Activated naive CD8-positive, alpha-beta T cell treated with anti-CD3 and anti-CD28 coated beads for 36 hours (primary cell): ENCODE measurements around the gene RPL31. TPM values are rescaled to one million over a fixed set of nuclear protein-coding genes. Genes with fewer than 3 reads are reported as not detected.

Source experiments
- DNase-seq: peaks from one replicate; pipeline ENCODE4 v3.0.0; 2021
- H3K27ac Mint-ChIP-seq: one replicate; pipeline ENCODE4 v1.8.0; 2022; ENCODE audit warnings: mild to moderate bottlenecking, moderate library complexity, mixed read lengths
- H3K27me3 Mint-ChIP-seq: one replicate; pipeline ENCODE4 v1.8.0; 2022; ENCODE audit warnings: mild to moderate bottlenecking, mixed read lengths
- H3K36me3 Mint-ChIP-seq: one replicate; pipeline ENCODE4 v1.8.0; 2021; ENCODE audit warnings: mild to moderate bottlenecking, mixed read lengths
- H3K4me1 Mint-ChIP-seq: one replicate; pipeline ENCODE4 v1.8.0; 2021; ENCODE audit warnings: mixed read lengths
- H3K4me3 Mint-ChIP-seq: one replicate; pipeline ENCODE4 v1.8.0; 2022; ENCODE audit warnings: mild to moderate bottlenecking, moderate library complexity, mixed read lengths
- H3K9me3 Mint-ChIP-seq: one replicate; pipeline ENCODE4 v1.8.0; 2022; ENCODE audit warnings: mixed read lengths
- total RNA-seq, 2 experiments: library from RNA; stranded (reverse); gene quantifications; one replicate each; pipeline ENCODE4 v1.2.3, GENCODE V29; 2021

RPL31 gene
- 1,000 to 10,000 TPM; 1,614 to 1,628 TPM for total RNA-seq

DNA sequence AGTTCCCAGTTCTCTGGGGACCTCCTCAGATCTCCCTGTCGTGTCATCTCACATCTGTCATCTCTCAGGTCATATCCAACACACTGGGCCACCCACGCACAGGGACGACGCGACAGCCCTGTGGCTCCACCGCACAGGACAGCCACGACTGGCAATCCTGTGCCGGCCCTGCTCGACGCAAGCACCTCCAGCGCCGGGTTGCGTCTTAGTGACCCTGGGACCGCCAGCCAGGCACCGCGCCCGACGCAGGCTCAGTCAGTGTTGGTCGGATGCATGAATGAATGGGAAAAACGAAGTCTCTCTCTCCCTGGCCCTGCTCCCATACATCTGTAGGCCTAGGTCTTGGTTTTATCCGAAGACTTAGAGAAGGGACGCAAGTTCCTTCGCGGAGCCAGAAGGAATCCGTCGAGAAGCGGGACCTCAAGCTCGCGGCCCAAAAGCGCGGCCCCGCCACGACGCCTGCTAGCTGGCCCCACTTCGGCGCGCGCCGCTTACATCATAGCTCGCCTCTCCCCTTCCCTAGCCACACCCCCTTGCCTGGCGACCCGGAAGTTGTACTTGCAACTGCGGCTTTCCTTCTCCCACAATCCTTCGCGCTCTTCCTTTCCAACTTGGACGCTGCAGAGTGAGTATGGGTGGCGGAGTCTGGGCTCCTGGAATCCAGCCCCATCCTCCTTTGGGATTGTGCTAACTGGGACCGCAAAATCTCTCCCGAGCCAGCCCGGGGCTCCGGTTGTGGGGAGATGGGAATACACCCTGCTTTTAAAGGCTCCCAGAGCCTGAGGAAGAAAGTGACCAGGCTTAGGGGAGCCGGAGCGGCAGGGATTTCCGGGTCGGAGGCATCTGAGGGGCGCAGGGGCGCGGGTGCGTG lies at the start of gene RPL31:
TSS of gene RPL31 (plus strand) at position 599 of the 871 bp plus-strand sequence. CDS start 413 bp downstream, outside the sequence.
- Mint-ChIP-seq H3K36me3 (peaks cover 51% of the 10 kb centered on the region), H3K4me3 (peak within 1 kb of the TSS; percentile 100), H3K27me3 (no peaks in the 10 kb centered on the region), H3K27ac (peak within 1 kb of the TSS; percentile 95), H3K9me3 (no peaks in the 10 kb centered on the region), H3K4me1 (peaks cover 41% of the 10 kb centered on the region)
- peak; percentile 96 for DNase-seq

- peaks cover 24% of the 10 kb centered on the region for H3K4me1 Mint-ChIP-seq
- H3K27me3 Mint-ChIP-seq: no peaks in the 10 kb centered on the region
- peak overlapping the region; percentile 35 for H3K27ac Mint-ChIP-seq
- H3K4me3 Mint-ChIP-seq: no peak overlapping the region
- H3K9me3 Mint-ChIP-seq: no peaks in the 10 kb centered on the region
- peaks cover 5% of the 10 kb centered on the region for H3K36me3 Mint-ChIP-seq
- DNase-seq: no peak
Measured at GRCh38 chr2:100952512-100952911, 49.6 kb upstream of the RPL31 start.

DNA sequence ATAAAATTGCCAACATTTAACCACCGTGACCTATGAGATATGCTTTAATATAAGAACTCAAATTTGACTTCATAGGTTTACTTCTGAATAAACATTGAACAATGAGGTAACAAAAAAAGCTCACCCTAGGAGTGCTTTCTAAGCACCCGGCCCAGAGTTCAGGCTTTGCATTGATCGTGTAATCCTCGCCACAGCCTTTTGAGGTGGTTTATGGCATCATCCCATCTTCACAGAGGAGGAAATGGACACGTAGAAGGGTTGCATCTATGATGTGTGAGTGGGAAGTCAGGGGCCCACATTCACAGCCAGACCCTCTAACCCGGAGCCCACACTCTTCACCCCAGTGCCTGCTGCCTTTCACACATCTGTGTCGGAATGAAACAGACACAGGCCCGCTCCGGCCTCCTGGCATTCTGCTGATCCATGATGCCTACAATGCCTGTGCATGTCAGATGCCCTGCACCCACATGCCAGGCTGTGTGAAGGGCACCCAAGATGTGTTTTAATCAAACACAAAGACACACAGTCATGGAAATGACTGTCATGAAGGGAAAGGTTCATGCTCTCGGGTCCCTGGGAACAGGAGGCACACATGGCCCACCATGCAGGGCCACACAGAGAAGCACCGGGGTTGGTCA lies 48.6 kb upstream of the RPL31 start:
- H3K4me3 Mint-ChIP-seq: no peak overlapping the region
- no peak overlapping the region for H3K27ac Mint-ChIP-seq
- peaks cover 24% of the 10 kb centered on the region for H3K4me1 Mint-ChIP-seq
- H3K36me3 Mint-ChIP-seq: peaks cover 5% of the 10 kb centered on the region
- no peaks in the 10 kb centered on the region for H3K9me3 Mint-ChIP-seq
- peak; percentile 24 for DNase-seq
- no peaks in the 10 kb centered on the region for H3K27me3 Mint-ChIP-seq

DNA sequence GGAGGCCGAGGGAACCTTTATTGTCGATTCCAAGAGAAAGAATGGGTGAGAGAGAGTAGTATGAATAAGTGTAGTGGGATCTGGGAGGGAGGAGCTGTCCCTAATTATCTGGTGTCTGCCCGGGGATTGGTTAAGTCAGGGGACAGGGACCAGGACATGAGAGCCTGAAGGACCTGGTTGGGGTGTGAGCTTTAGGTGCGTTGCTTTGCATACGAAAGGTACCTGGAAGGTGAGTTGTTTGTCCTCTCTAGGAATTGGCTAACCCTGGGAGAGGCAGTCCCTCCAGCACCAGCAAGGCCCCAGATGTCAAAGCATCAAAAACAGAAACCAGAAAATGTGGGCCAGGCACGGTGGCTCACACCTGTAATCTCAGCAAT lies 48.1 kb upstream of the RPL31 start:
- Mint-ChIP-seq H3K9me3 (no peaks in the 10 kb centered on the region), H3K27me3 (no peaks in the 10 kb centered on the region), H3K36me3 (peaks cover 5% of the 10 kb centered on the region), H3K27ac (no peak overlapping the region), H3K4me3 (no peak overlapping the region), H3K4me1 (peaks cover 24% of the 10 kb centered on the region)
- no peak for DNase-seq

DNA sequence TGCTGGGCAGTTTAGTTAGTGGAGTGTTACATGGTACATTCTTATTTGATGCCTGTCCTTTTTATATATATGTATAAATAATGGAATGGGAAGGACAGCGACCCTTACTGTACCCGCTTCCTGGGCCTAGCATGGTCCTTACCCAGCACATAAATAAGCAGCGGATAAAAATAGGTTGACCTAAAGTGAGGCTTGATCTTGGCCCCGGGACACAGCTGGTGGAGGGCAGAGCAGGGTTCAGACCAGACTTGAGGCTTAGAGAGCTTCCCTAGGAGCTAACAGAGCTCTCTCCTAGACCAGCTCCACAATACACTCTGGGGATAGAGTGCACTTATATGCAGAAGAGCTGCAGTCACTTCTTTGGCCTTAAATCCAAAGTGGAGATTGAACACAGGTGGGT lies 46.9 kb upstream of the RPL31 start:
- Mint-ChIP-seq H3K27ac (no peak overlapping the region), H3K36me3 (peaks cover 5% of the 10 kb centered on the region), H3K27me3 (no peaks in the 10 kb centered on the region), H3K4me3 (no peak overlapping the region), H3K4me1 (peaks cover 24% of the 10 kb centered on the region), H3K9me3 (no peaks in the 10 kb centered on the region)
- no peak for DNase-seq

DNA sequence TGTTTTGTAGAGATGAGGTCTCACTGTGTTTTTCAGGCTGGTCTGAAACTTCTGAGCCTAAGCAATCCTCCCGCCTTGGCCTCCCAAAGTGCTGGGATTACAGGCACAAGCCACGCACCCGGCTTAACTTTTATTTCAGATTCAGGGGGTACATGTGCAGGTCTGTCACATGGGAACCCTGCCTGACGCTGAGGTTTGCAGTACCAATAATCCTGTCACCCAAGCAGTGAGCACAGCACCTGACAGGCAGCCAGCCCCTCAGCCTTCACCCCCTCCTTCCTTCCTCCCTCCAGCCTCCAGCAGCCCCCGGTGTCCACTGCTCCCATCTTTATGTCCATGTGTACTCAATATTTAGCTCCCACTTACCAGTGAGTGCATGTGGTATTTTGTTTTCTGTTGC lies 46.0 kb upstream of the RPL31 start:
- no peak for DNase-seq
- Mint-ChIP-seq H3K4me3 (no peak overlapping the region), H3K36me3 (peaks cover 5% of the 10 kb centered on the region), H3K4me1 (peaks cover 23% of the 10 kb centered on the region), H3K27ac (no peak overlapping the region), H3K9me3 (no peaks in the 10 kb centered on the region), H3K27me3 (no peaks in the 10 kb centered on the region)

DNA sequence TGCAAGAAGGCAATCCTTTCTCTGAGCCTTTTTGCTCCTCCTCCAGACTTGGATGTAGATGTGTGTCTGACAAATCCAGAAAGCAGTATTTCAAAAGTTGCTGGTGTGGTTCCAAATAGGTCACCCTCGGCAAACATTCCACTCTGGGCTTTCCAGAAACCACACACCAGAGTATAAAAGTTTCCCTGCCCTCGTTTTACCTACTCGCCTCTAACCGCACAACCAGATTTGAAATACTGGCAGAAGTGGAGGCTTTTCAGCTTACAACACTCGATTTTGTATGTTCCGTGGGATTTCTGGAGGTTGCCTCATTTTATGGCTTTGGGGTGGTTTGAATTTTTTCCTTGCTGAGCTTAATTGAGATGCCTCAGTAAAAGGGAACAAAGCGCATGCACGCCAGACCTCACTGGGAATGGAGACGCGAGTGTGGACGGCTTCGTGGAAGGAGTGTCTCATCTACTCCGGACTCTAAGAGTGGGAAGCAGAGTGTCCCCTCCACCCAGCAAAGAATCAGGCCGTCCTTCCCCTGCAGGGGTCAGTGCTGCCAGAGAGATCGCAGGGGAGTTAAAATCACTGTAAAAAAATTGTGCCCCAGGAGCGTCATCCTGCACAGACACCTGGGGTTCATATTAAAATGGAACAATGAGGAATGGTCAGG lies 44.0 kb upstream of the RPL31 start:
- H3K27ac Mint-ChIP-seq: no peak overlapping the region
- H3K4me1 Mint-ChIP-seq: peaks cover 8% of the 10 kb centered on the region
- H3K9me3 Mint-ChIP-seq: no peaks in the 10 kb centered on the region
- H3K36me3 Mint-ChIP-seq: no peaks in the 10 kb centered on the region
- DNase-seq: no peak
- no peaks in the 10 kb centered on the region for H3K27me3 Mint-ChIP-seq
- H3K4me3 Mint-ChIP-seq: no peak overlapping the region

DNA sequence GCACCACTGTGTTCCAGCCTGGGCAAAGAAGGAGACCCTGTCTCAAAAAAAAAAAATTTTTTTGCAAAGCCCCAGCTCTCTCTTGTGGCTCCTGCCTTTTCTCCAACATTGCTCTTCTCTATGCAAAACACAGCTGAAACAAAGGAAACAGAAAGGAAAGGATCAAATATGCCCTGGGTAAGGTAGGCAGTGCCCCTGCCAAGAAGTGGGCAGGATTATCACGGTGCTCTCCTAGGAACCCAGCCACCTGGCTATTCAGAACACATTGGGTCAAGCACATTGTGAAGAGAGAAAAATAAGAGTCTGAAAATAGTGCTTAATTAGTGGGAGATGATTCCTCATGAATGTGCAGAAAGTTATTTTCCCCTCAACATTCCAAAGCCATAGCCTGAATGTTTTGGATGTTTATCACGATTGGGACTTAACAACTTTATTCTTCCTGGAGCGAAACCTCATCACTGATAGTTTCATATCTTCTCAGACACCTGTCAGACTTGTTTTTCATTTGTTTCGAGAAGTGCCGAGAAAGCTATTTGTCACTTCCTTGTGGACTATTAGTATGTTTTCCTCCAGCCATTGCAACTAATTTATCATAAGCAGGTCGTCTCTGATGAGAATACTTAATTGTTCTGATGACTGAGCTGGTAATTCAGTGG lies 42.7 kb upstream of the RPL31 start:
- Mint-ChIP-seq H3K36me3 (no peaks in the 10 kb centered on the region), H3K27me3 (no peaks in the 10 kb centered on the region), H3K9me3 (no peaks in the 10 kb centered on the region), H3K4me3 (no peak overlapping the region), H3K27ac (no peak overlapping the region), H3K4me1 (peaks cover 2% of the 10 kb centered on the region)
- DNase-seq: no peak

DNA sequence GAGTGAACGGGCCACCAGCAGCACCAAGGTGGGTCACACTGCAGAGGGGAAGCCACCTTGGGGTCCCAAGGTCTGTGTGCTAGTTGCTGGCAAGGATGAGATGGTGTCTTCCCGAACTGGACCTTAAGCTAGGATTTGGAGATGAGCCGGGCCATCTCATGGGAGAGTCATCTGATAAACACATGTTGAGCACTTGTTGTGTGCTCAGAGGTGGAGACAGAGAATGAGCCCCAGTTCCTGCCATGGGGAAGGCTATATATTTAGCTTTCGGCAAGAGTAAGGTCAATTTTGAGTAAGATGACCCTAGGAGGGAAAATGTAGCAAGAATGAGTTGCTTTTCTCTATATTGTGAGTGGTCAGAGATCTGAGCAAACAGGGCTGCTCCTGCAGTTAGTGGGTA lies 41.4 kb upstream of the RPL31 start:
- Mint-ChIP-seq H3K9me3 (no peaks in the 10 kb centered on the region), H3K4me3 (no peak overlapping the region), H3K4me1 (peaks cover 3% of the 10 kb centered on the region), H3K27me3 (no peaks in the 10 kb centered on the region), H3K36me3 (no peaks in the 10 kb centered on the region), H3K27ac (no peak overlapping the region)
- DNase-seq: no peak

- no peak overlapping the region for H3K4me3 Mint-ChIP-seq
- no peak overlapping the region for H3K27ac Mint-ChIP-seq
- H3K9me3 Mint-ChIP-seq: no peaks in the 10 kb centered on the region
- no peaks in the 10 kb centered on the region for H3K36me3 Mint-ChIP-seq
- no peaks in the 10 kb centered on the region for H3K27me3 Mint-ChIP-seq
- DNase-seq: no peak
- H3K4me1 Mint-ChIP-seq: peaks cover 3% of the 10 kb centered on the region
Measured at GRCh38 chr2:100962366-100963025, 39.6 kb upstream of the RPL31 start.

DNA sequence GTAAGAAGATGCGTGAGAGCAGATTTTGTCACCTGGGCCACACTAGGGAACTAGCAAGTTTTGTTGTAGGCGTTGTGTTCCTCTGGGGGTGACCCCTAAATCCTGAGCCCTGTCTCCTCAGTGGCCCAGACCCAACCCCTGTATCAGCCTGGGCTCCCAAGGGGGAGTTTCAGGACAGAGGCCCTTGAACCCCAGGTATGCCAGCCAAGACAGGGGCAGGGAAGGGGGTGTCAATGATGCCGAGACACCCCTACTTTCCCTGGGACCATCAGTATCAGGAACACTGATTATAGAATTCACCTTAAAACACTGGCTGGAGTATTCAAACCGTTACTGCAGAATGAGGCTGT lies 39.1 kb upstream of the RPL31 start:
- no peaks in the 10 kb centered on the region for H3K27me3 Mint-ChIP-seq
- no peaks in the 10 kb centered on the region for H3K36me3 Mint-ChIP-seq
- peaks cover 3% of the 10 kb centered on the region for H3K4me1 Mint-ChIP-seq
- H3K27ac Mint-ChIP-seq: no peak overlapping the region
- no peak for DNase-seq
- H3K9me3 Mint-ChIP-seq: no peaks in the 10 kb centered on the region
- H3K4me3 Mint-ChIP-seq: no peak overlapping the region

- Mint-ChIP-seq H3K27ac (no peak overlapping the region), H3K4me3 (no peak overlapping the region), H3K36me3 (no peaks in the 10 kb centered on the region), H3K9me3 (no peaks in the 10 kb centered on the region), H3K4me1 (peaks cover 3% of the 10 kb centered on the region), H3K27me3 (no peaks in the 10 kb centered on the region)
- DNase-seq: no peak
Measured at GRCh38 chr2:100964222-100964621, 37.9 kb upstream of the RPL31 start.

DNA sequence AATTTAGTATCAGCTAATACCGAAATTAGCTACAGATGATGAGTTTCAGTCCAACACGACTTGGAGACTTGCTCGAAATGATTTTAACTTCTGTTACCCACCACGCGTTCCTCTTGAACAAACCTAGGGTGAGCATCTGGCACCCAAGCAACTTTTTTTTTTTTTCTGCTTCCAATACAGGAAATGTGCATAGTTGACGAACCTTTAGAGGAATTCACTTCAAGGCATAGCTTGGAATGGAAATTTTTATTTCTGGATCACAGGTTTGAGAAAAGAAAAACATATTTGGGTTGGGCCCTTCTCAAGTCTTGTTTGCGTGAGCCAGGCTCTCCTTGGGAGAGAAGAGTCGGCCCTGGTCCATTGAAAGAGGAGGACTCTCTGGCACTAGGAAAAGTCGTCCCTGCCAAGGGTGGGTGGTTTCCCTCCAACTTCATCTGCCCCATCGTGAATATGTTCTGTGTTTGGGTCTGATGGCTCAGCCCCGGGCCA lies 37.4 kb upstream of the RPL31 start:
- Mint-ChIP-seq H3K27ac (no peak overlapping the region), H3K36me3 (no peaks in the 10 kb centered on the region), H3K4me1 (peaks cover 3% of the 10 kb centered on the region), H3K27me3 (no peaks in the 10 kb centered on the region), H3K9me3 (no peaks in the 10 kb centered on the region), H3K4me3 (no peak overlapping the region)
- DNase-seq: no peak

DNA sequence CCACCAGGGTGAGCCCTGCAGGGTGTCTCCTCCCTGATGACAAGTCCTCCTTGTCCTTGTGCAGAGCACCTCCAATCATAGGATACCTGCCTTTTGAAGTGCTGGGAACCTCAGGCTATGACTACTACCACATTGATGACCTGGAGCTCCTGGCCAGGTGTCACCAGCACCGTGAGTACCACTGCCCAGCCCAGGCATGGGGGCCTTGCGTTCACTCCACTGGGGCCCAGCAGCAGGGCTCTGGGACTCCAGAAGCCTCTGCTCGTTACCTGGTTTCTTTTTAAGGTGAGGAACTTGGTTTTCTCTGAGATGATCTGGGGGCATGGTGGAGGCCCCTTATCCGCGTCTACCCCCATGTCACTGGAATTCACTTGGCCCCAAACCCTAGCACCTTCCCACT lies 36.5 kb upstream of the RPL31 start:
- H3K4me1 Mint-ChIP-seq: peaks cover 3% of the 10 kb centered on the region
- DNase-seq: no peak

More for the DNA sequence above, 36.5 kb upstream of the RPL31 start:
- no peak overlapping the region for H3K4me3 Mint-ChIP-seq
- no peaks in the 10 kb centered on the region for H3K9me3 Mint-ChIP-seq
- no peaks in the 10 kb centered on the region for H3K27me3 Mint-ChIP-seq
- H3K36me3 Mint-ChIP-seq: no peaks in the 10 kb centered on the region
- no peak overlapping the region for H3K27ac Mint-ChIP-seq
